RWPE1 (cell line): ENCODE measurements around the gene SLC2A11.

Experiments used
- CTCF ChIA-PET: fragments of 350-600 bp; sonication (Branson Sonifier 250); formaldehyde crosslinking; extraction: SDS; loops from one replicate; lab custom pipeline; 2021; lab: Yijun Ruan, JAX
- POLR2A ChIA-PET: fragments of 400-600 bp; formaldehyde crosslinking; extraction: SDS; loops from one replicate; lab custom pipeline; 2020; ENCODE audit warnings: antibody characterized with exemption; ENCODE audit not compliant: low non-redundant PET; lab: Yijun Ruan, JAX
- DNase-seq: peaks from one replicate; pipeline ENCODE4 v3.0.0; 2012; ENCODE audit warnings: low spot score
- H3K27ac ChIP-seq: fragments of 450-650 bp; 2 replicates; pipeline ENCODE4 v1.5.1; 2017
- TF ChIP-seq, protein P1 (sequence below): fragments of 450-650 bp; conservative IDR thresholded peaks from 2 replicates; pipeline ENCODE4 v1.5.1; 2017; ENCODE audit warnings: low read depth, mild to moderate bottlenecking

The SLC2A11 gene

GRCh38 chr22:23835484-23836144 lies 22.1 kb upstream of the SLC2A11 start:
- TF ChIP-seq, protein P1, sequence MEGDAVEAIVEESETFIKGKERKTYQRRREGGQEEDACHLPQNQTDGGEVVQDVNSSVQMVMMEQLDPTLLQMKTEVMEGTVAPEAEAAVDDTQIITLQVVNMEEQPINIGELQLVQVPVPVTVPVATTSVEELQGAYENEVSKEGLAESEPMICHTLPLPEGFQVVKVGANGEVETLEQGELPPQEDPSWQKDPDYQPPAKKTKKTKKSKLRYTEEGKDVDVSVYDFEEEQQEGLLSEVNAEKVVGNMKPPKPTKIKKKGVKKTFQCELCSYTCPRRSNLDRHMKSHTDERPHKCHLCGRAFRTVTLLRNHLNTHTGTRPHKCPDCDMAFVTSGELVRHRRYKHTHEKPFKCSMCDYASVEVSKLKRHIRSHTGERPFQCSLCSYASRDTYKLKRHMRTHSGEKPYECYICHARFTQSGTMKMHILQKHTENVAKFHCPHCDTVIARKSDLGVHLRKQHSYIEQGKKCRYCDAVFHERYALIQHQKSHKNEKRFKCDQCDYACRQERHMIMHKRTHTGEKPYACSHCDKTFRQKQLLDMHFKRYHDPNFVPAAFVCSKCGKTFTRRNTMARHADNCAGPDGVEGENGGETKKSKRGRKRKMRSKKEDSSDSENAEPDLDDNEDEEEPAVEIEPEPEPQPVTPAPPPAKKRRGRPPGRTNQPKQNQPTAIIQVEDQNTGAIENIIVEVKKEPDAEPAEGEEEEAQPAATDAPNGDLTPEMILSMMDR = no peak
- H3K27ac ChIP-seq = peak overlapping the region; percentile 66
- POLR2A ChIA-PET = no interaction called here

GRCh38 chr22:23836281-23836680 lies 21.4 kb upstream of the SLC2A11 start:
- ChIA-PET CTCF (no interaction called here), POLR2A (no interaction called here)
- peak overlapping the region; percentile 66 for H3K27ac ChIP-seq
- TF ChIP-seq, protein P1 = no peak
- DNase-seq = no peak

More at GRCh38 chr22:23835484-23836144, 22.1 kb upstream of the SLC2A11 start:
- DNase-seq = no peak
- CTCF ChIA-PET = no interaction called here

DNA sequence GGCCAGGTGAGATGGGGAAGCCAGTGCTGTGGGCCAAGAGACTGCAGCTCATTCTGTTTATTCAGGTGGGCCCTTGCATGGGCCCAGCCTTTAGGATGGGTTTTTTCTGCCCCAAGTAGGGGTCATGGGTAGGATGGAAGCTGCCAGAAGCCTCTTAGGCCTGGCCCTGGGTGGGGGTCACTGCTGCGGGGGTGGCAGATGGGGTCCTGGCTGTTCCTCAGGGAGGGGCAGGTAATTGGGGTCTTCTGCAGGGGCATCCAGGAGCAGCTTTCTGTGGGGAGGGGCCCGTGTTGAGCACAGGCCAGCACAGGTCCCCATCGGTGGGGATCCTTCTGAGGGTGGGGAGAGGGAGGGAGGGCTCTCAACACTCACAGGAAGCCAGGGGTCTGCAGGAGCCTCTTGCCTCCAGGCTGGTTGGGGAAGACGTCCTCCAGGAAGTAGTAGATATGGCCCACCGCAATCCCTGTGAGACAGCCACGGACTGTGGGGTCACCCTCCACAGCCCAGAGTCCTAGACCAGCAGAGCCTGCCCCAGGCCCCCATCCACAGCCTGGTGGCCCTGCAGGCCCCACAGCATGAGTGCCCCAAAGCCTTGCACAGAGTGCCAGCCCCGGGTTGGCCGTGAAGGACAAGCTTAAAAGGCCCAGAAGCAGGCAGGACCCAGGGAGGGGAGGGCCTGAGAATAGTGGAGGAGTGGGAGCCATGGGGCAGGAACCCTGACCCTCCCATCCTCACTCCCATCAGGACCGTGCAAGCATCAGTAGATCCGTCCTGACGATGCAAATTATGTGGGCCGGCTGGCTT lies 20.8 kb upstream of the SLC2A11 start:
- H3K27ac ChIP-seq = peak overlapping the region; percentile 66
- TF ChIP-seq, protein P1 = no peak
- DNase-seq = no peak
- POLR2A ChIA-PET = no interaction called here
- CTCF ChIA-PET = no interaction called here

DNA sequence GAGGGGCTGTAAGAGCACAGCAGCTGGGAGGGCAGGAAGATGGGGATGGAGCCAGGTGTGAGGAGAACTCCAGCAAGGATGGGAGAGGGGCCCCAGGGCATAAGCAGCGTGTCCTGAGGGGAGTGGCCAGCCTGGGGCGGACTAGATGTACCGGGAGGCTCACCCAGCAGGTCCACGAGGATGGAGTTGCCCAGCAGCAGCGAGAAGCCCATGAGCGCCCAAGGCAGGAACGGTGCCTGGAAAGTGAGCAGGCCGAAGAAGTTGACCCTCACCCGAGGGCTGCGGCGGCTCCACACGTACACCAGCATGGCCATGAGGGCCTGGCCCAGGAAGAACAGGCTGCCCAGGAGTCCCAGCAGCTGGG lies 20.2 kb upstream of the SLC2A11 start:
- DNase-seq = no peak

DNA sequence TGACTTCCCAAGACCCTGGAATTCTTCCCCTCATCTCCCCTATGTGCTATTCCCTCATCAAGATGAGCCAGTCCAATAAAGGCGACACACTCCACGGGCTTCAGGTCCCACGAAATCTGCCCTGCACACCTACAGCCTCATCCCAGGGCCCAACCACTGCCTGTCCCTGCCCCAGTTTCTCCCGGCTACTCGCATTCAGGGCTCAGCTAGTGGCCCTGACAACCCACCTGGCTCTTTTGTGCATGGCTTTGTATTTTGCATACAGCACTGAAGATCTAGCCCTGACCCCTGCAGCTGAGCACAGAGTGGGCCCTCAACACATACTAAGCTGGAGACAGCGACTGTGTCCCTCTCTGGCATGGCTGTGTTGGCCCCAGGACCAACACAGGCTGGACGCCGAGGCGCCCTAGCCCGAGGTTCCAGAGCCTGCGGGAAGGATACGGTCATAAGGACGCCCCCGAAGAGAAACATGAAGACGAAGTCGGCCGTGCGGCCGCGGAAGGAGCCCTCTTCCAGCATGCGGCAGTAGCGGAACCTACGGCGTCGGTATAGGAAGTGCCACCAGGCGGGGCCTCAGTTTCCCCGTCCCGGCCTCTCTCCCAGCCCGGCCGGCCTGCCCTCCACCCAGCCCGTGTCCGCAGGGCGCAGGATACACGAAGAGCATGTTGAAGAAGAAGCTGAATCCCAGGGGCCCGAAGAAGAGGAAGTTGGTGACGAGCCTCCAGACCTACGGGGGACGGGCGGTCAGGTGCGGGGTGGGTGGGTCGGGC lies 19.6 kb upstream of the SLC2A11 start:
- peak overlapping the region; percentile 66 for H3K27ac ChIP-seq
- TF ChIP-seq, protein P1 = no peak
- CTCF ChIA-PET = interaction anchor here (1.3 kb wide), 1 partner anchor 12 kb away, joined by 3 read pairs; no protein-coding TSS in a partner anchor
- POLR2A ChIA-PET = no interaction called here
- DNase-seq = no peak

More for the DNA sequence above, 20.2 kb upstream of the SLC2A11 start:
- TF ChIP-seq, protein P1 = no peak
- POLR2A ChIA-PET = no interaction called here
- peak overlapping the region; percentile 66 for H3K27ac ChIP-seq
- CTCF ChIA-PET = interaction anchor here (1.3 kb wide), 1 partner anchor 12 kb away, joined by 3 read pairs; no protein-coding TSS in a partner anchor
